Hepatocyte (in vitro differentiated cells): ENCODE measurements around the gene ATAD3B. TPM values are rescaled to one million over a fixed set of nuclear protein-coding genes. Genes with fewer than 3 reads are reported as not detected.
A peak's percentile ranks its signal among the peaks of the same experiment; 100 is the strongest.

Experiments used
- DNase-seq: peaks from one replicate; pipeline ENCODE4 v3.0.0-alpha.2; 2016; ENCODE audit warnings: low spot score
- H2AFZ ChIP-seq: fragments of 200-600 bp; sonication (generic); 2 replicates; pipeline ENCODE4 v1.6.0; 2016; ENCODE audit warnings: antibody characterized with exemption, mild to moderate bottlenecking
- H3K27ac ChIP-seq: fragments of 200-600 bp; sonication (generic); 2 replicates; pipeline ENCODE4 v1.5.1; 2016; ENCODE audit warnings: mild to moderate bottlenecking
- H3K27me3 ChIP-seq: fragments of 200-600 bp; sonication (generic); 2 replicates; pipeline ENCODE4 v1.6.1; 2016
- H3K36me3 ChIP-seq: fragments of 200-600 bp; sonication (generic); replicated peaks from 2 replicates; pipeline ENCODE4 v1.5.1; 2016; ENCODE audit warnings: low read depth; ENCODE audit not compliant: insufficient read depth
- H3K4me1 ChIP-seq: fragments of 200-600 bp; sonication (generic); 2 replicates; pipeline ENCODE4 v1.5.1; 2016; ENCODE audit warnings: mild to moderate bottlenecking, moderate library complexity; ENCODE audit not compliant: insufficient read depth
- H3K4me2 ChIP-seq: fragments of 200-600 bp; sonication (generic); 2 replicates; pipeline ENCODE4 v1.6.0; 2016
- H3K4me3 ChIP-seq: fragments of 200-600 bp; sonication (generic); 2 replicates; pipeline ENCODE4 v1.5.1; 2016; ENCODE audit warnings: mild to moderate bottlenecking
- H3K79me2 ChIP-seq: fragments of 200-600 bp; sonication (generic); 2 replicates; pipeline ENCODE4 v1.6.0; 2017; ENCODE audit warnings: mild to moderate bottlenecking
- H3K9me2 ChIP-seq: fragments of 200-600 bp; sonication (generic); replicated peaks from 2 replicates; pipeline ENCODE4 v1.6.0; 2017; ENCODE audit warnings: mild to moderate bottlenecking; ENCODE audit not compliant: insufficient read depth
- H3K9me3 ChIP-seq: fragments of 200-600 bp; sonication (generic); 2 replicates; pipeline ENCODE4 v1.5.1; 2016; ENCODE audit warnings: low read depth, mild to moderate bottlenecking
- H4K20me1 ChIP-seq: fragments of 200-600 bp; sonication (generic); 2 replicates; pipeline ENCODE4 v1.6.0; 2016; ENCODE audit warnings: mild to moderate bottlenecking; ENCODE audit not compliant: insufficient read depth, poor library complexity, severe bottlenecking
- CTCF ChIP-seq: fragments of 200-600 bp; sonication (generic); IDR thresholded peaks from 2 replicates; pipeline ENCODE4 v1.5.1; 2016; ENCODE audit warnings: antibody characterized with exemption, mild to moderate bottlenecking; ENCODE audit not compliant: poor library complexity
- EZH2 ChIP-seq: fragments of 200-600 bp; sonication (generic); IDR thresholded peaks from 2 replicates; pipeline ENCODE4 v1.6.1; 2016; ENCODE audit warnings: antibody characterized with exemption, mild to moderate bottlenecking, borderline replicate concordance
- EZH2phosphoT487 ChIP-seq: fragments of 200-600 bp; sonication (generic); IDR thresholded peaks from one replicate; pipeline ENCODE4 v1.6.1; 2018; ENCODE audit warnings: antibody characterized with exemption, mild to moderate bottlenecking, low read depth, moderate library complexity; ENCODE audit not compliant: unreplicated experiment, severe bottlenecking
- WGBS: methylation state at CpG from one replicate; pipeline ENCODE4 v1.1.6; 2016; ENCODE audit warnings: low lambda C conversion rate; ENCODE audit errors: missing lambda C conversion rate; 5-methylcytosine and 5-hydroxymethylcytosine counted together
- polyA plus RNA-seq: library from polyadenylated mRNA; unstranded; fragments of >200 nt; fragmentation: Nextera tagmentation; extraction: Ambion mirVana; gene quantifications from 2 replicates; pipeline ENCODE4 v1.2.1, GENCODE V29; 2016
- total RNA-seq: library from RNA; depleted of rRNA; stranded (reverse); fragments of >200 nt; gene quantifications from 2 replicates; pipeline ENCODE4 v1.2.3, GENCODE V29; 2014

The ATAD3B gene
- total and polyA plus RNA-seq, 2 experiments from 2014 or later = 13.4 to 33.2 TPM

- peaks cover 66% of the 10 kb centered on the region for H3K4me1 ChIP-seq
- no peaks in the 10 kb centered on the region for H3K36me3 ChIP-seq
- TF ChIP-seq EZH2 = no peak
- TF ChIP-seq EZH2phosphoT487 = no peak
- TF ChIP-seq CTCF = no peak
- no peaks in the 10 kb centered on the region for H4K20me1 ChIP-seq
- peak overlapping the region; percentile 45 for H3K4me3 ChIP-seq
- H3K4me2 ChIP-seq = peak overlapping the region; percentile 96
- H3K27me3 ChIP-seq = no peaks in the 10 kb centered on the region
- H3K9me3 ChIP-seq = no peaks in the 10 kb centered on the region
- H3K27ac ChIP-seq = no peak overlapping the region
- no peak for DNase-seq
- H2AFZ ChIP-seq = no peak overlapping the region
- H3K79me2 ChIP-seq = peaks cover 18% of the 10 kb centered on the region
- 92% methylated on average over 7 of the region's 7 CpGs for whole genome bisulfite sequencing
- no peaks in the 10 kb centered on the region for H3K9me2 ChIP-seq
Measured at GRCh38 chr1:1436630-1437032, 34.9 kb upstream of the ATAD3B start.

- WGBS = 92% methylated on average over 31 of the region's 31 CpGs
- Histone ChIP-seq H3K79me2 (peaks cover 18% of the 10 kb centered on the region), H4K20me1 (no peaks in the 10 kb centered on the region), H3K9me2 (no peaks in the 10 kb centered on the region), H3K9me3 (no peaks in the 10 kb centered on the region), H3K4me2 (peak overlapping the region; percentile 96), H3K27ac (peak overlapping the region; percentile 47), H3K4me1 (peaks cover 60% of the 10 kb centered on the region), H3K36me3 (no peaks in the 10 kb centered on the region), H3K27me3 (no peaks in the 10 kb centered on the region), H2AFZ (no peak overlapping the region), H3K4me3 (no peak overlapping the region)
- no peak for DNase-seq
- no peak for TF ChIP-seq CTCF
Measured at GRCh38 chr1:1437033-1437903, 34.3 kb upstream of the ATAD3B start.

- no peaks in the 10 kb centered on the region for H3K9me2 ChIP-seq
- H3K9me3 ChIP-seq = no peaks in the 10 kb centered on the region
- DNase-seq = peak; percentile 84
- TF ChIP-seq EZH2 (no peak), CTCF (peak; percentile 11)
- peak overlapping the region; percentile 47 for H3K27ac ChIP-seq
- no peaks in the 10 kb centered on the region for H4K20me1 ChIP-seq
- H2AFZ ChIP-seq = no peak overlapping the region
- no peaks in the 10 kb centered on the region for H3K27me3 ChIP-seq
- 34% methylated on average over 11 of the region's 11 CpGs for WGBS
- H3K4me2 ChIP-seq = peak overlapping the region; percentile 96
- peaks cover 18% of the 10 kb centered on the region for H3K79me2 ChIP-seq
- no peaks in the 10 kb centered on the region for H3K36me3 ChIP-seq
- H3K4me3 ChIP-seq = no peak overlapping the region
- peaks cover 53% of the 10 kb centered on the region for H3K4me1 ChIP-seq
Measured at GRCh38 chr1:1437904-1438376, 33.6 kb upstream of the ATAD3B start.
